Psoas muscle (tissue), 8 donors: ENCODE data around the gene LTC4S. TPM values are rescaled to one million over a fixed set of nuclear protein-coding genes. Genes with fewer than 3 reads are reported as not detected.

Experiments used
- ATAC-seq, 4 donors: fragments of 200-7000 bp; cut with Tn5 transposase; one replicate each; pipeline ENCODE4 v1.9.1; 2020; ENCODE audit warnings: moderate library complexity in 3 of 4, mild to moderate bottlenecking in 2 of 4
- DNase-seq, 2 donors: peaks; one replicate each; pipeline ENCODE4 v3.0.0-alpha.2; 2020
- H3K27ac ChIP-seq: fragments of 200-600 bp; one replicate; pipeline ENCODE4 v1.8.0; 2022
- H3K27me3 ChIP-seq, 3 donors: fragments of 200-600 bp in 1 of 3; one replicate each; pipeline versions ENCODE4 v1.6.1 to v1.8.0; 2013 to 2022; ENCODE audit warnings: low read length in 2 of 3, mild to moderate bottlenecking in 2 of 3, moderate library complexity in 1 of 3; ENCODE audit not compliant: insufficient read depth in 3 of 3
- H3K36me3 ChIP-seq, 2 donors: fragments of 200-600 bp in 1 of 2; one replicate each; pipeline versions ENCODE4 v1.6.1 to v1.8.0; 2013 to 2022; ENCODE audit warnings: low read depth in 1 of 2, mild to moderate bottlenecking in 1 of 2, moderate library complexity in 1 of 2; ENCODE audit not compliant: insufficient read depth in 1 of 2
- H3K4me1 ChIP-seq: fragments of 200-600 bp; one replicate; pipeline ENCODE4 v1.8.0; 2022
- H3K4me3 ChIP-seq: fragments of 200-600 bp; one replicate; pipeline ENCODE4 v1.8.0; 2022; ENCODE audit warnings: mild to moderate bottlenecking
- H3K9me3 ChIP-seq: fragments of 200-600 bp; one replicate; pipeline ENCODE4 v1.8.0; 2022
- CTCF ChIP-seq: fragments of 200-600 bp; IDR thresholded peaks from one replicate; pipeline ENCODE4 v1.8.0; 2022; ENCODE audit warnings: antibody characterized with exemption
- WGBS, 3 donors: extraction: QIAGEN DNeasy Blood & Tissue Kit; methylation state at CpG; one replicate each; pipeline versions ENCODE4 v1.1.6 to v1.1.7; 2013; 5-methylcytosine and 5-hydroxymethylcytosine counted together
- intact Hi-C, 2 donors: fragments of 100-400 bp; cut with DNase I; formaldehyde crosslinking; loops; one replicate each; pipeline versions ENCODE4 v1.11.0 to v1.14.2; 2022
- polyA plus RNA-seq, 3 donors: library from polyadenylated mRNA; stranded (reverse); fragments of 200-250 nt; gene quantifications; one replicate each; pipeline ENCODE4 v1.2.3, GENCODE V29; 2013
- total RNA-seq, 4 donors: library from RNA; stranded (reverse); fragmentation: NEBNext Ultra II Directional in 2 of 4; extraction: Animal tissue kit (Norgen Biotek cat#: 25700) in 2 of 4; gene quantifications; one replicate each; pipeline versions ENCODE4 v1.2.1 to v1.2.4, GENCODE V29; 2021 to 2023
- donor health status: healthy with polysubstance abuse.
- donor health status: DM: no; HTN: no; CAD: no; lungs with moderate emphysema.
- donor health status: Bipolar disorder and iron deficiency.
- donor health status: healthy.
- donor health status: DM: yes; HTN: yes; CAD: no.
- donor health status: DM: no; HTN: no; CAD: no.
- donor health status: DM: no; HTN: no; CAD: no.
- donor health status: DM: yes; HTN: yes; CAD: no.

Gene LTC4S
- total and polyA plus RNA-seq, 7 donors, result 1.5 to 6.7 (median 2.2) TPM

- no peaks in the 10 kb centered on the region for H3K27me3 ChIP-seq
- no peaks in the 10 kb centered on the region for H3K9me3 ChIP-seq
- ATAC-seq (peak; percentile 79 to 85 (median 84)), DNase-seq (peak; percentile 79 to 85)
- peaks cover 0 to under 1% of the 10 kb centered on the region in 2 donors for H3K36me3 ChIP-seq
- intact Hi-C loops, result loop anchor here in 1 of 2 donors (10.0 kb wide), 2 partner anchors 98 to 288 kb away; partner anchors contain the start of gene TBC1D9B
- peaks cover 41% of the 10 kb centered on the region for H3K4me1 ChIP-seq
- 0 to 1% (median 0%) methylated on average over 40 to 108 of the region's 108 CpGs for WGBS, 3 donors
- no peak for TF ChIP-seq CTCF
- peak within 1 kb of the TSS; percentile 96 for H3K27ac ChIP-seq
- peak within 1 kb of the TSS; percentile 97 for H3K4me3 ChIP-seq
Measured at GRCh38 chr5:179806250-179807048, 12.7 kb downstream of the LTC4S start, which contains the start of gene MGAT4B. TSS of gene MGAT4B (minus strand) at chr5:179806866. CDS start at chr5:179806583, 283 bp downstream.

- intact Hi-C loops, result no loop called here
- peak in 1 of 2 donors; percentile 48 for DNase-seq
- peaks cover 11% of the 10 kb centered on the region for H3K4me1 ChIP-seq
- no peaks in the 10 kb centered on the region for H3K9me3 ChIP-seq
- H3K4me3 ChIP-seq, result no peak overlapping the region
- TF ChIP-seq CTCF, result no peak
- peaks cover 0 to 4% of the 10 kb centered on the region in 2 donors for H3K36me3 ChIP-seq
- WGBS, 3 donors, result 71 to 86% (median 76%) methylated on average over 27 of the region's 27 CpGs
- no peaks in the 10 kb centered on the region for H3K27me3 ChIP-seq
- no peak for ATAC-seq
- H3K27ac ChIP-seq, result no peak overlapping the region
Measured at GRCh38 chr5:179812135-179812825, 18.5 kb downstream of the LTC4S start.

GRCh38 chr5:179812997-179813607 is 19.3 kb downstream of the LTC4S start:
- Histone ChIP-seq H3K27ac (no peak overlapping the region), H3K4me1 (peaks cover 10% of the 10 kb centered on the region), H3K9me3 (no peaks in the 10 kb centered on the region), H3K36me3 (peaks cover 0 to 4% of the 10 kb centered on the region in 2 donors), H3K4me3 (no peak overlapping the region), H3K27me3 (no peaks in the 10 kb centered on the region)
- WGBS, 3 donors, result 90 to 95% (median 93%) methylated on average over 5 of the region's 5 CpGs
- intact Hi-C loops, result no loop called here
- TF ChIP-seq CTCF, result no peak
- DNase-seq, result no peak
- ATAC-seq, result no peak

- ATAC-seq (no peak), DNase-seq (no peak)
- TF ChIP-seq CTCF, result no peak
- H3K36me3 ChIP-seq, result peaks cover 0 to 4% of the 10 kb centered on the region in 2 donors
- H3K27ac ChIP-seq, result no peak overlapping the region
- H3K4me1 ChIP-seq, result peaks cover 15% of the 10 kb centered on the region
- intact Hi-C loops, result no loop called here
- H3K4me3 ChIP-seq, result no peak overlapping the region
- 70 to 84% (median 81%) methylated on average over 3 of the region's 3 CpGs for WGBS, 3 donors
- no peaks in the 10 kb centered on the region for H3K9me3 ChIP-seq
- no peaks in the 10 kb centered on the region for H3K27me3 ChIP-seq
Measured at GRCh38 chr5:179814090-179814489, 20.3 kb downstream of the LTC4S start.
